Muscle layer of duodenum (tissue), 2 donors: ENCODE data around the gene CHMP5.

ENCODE experiments used
- H3K27ac ChIP-seq: one replicate; pipeline ENCODE4 v1.7.0; 2013; ENCODE audit warnings: mild to moderate bottlenecking, low read length
- H3K27me3 ChIP-seq: one replicate; pipeline ENCODE4 v1.7.0; 2013; ENCODE audit warnings: low read depth, mild to moderate bottlenecking, control low read depth, low read length
- H3K36me3 ChIP-seq, 2 donors: one replicate each; pipeline ENCODE4 v1.7.0; 2013; ENCODE audit warnings: low read length in 2 of 2, control low read depth in 1 of 2, mild to moderate bottlenecking in 1 of 2; ENCODE audit not compliant: insufficient read depth in 2 of 2, control insufficient read depth in 1 of 2
- H3K4me1 ChIP-seq, 2 donors: one replicate each; pipeline ENCODE4 v1.7.0; 2013; ENCODE audit warnings: low read length in 2 of 2, mild to moderate bottlenecking in 2 of 2, control low read depth in 1 of 2, moderate library complexity in 1 of 2; ENCODE audit not compliant: insufficient read depth in 2 of 2, control insufficient read depth in 1 of 2
- H3K4me3 ChIP-seq, 2 donors: one replicate each; pipeline ENCODE4 v1.7.0; 2013; ENCODE audit warnings: low read length in 2 of 2, low read depth in 1 of 2, mild to moderate bottlenecking in 1 of 2
- H3K9me3 ChIP-seq, 2 donors: one replicate each; pipeline ENCODE4 v1.7.0; 2013; ENCODE audit warnings: low read length in 2 of 2, control low read depth in 1 of 2, mild to moderate bottlenecking in 1 of 2; ENCODE audit not compliant: control insufficient read depth in 1 of 2
- donor health status: healthy.

Gene CHMP5

GRCh38 chr9:33263131-33264002 lies 1.5 kb upstream of the CHMP5 start:
- Histone ChIP-seq H3K36me3 (peaks cover 38 to 48% of the 10 kb centered on the region in 2 donors), H3K4me3 (peak overlapping the region; percentile 93 to 95), H3K27ac (peak overlapping the region; percentile 80), H3K9me3 (no peaks in the 10 kb centered on the region), H3K4me1 (peaks cover 7 to 24% of the 10 kb centered on the region in 2 donors), H3K27me3 (no peaks in the 10 kb centered on the region)

- Histone ChIP-seq H3K36me3 (peaks cover 33 to 41% of the 10 kb centered on the region in 2 donors), H3K27me3 (no peaks in the 10 kb centered on the region), H3K27ac (peak overlapping the region; percentile 80), H3K4me1 (peaks cover 7 to 24% of the 10 kb centered on the region in 2 donors), H3K9me3 (no peaks in the 10 kb centered on the region), H3K4me3 (peak overlapping the region; percentile 93 to 95)
Observed at GRCh38 chr9:33264003-33264472, 811 bp upstream of the CHMP5 start.

- peaks cover 27 to 32% of the 10 kb centered on the region in 2 donors for H3K36me3 ChIP-seq
- no peaks in the 10 kb centered on the region for H3K9me3 ChIP-seq
- H3K4me3 ChIP-seq, result peak overlapping the region; percentile 90 to 93
- no peaks in the 10 kb centered on the region for H3K27me3 ChIP-seq
- peak overlapping the region; percentile 91 for H3K27ac ChIP-seq
- peaks cover 7 to 24% of the 10 kb centered on the region in 2 donors for H3K4me1 ChIP-seq
Observed at GRCh38 chr9:33265211-33265865, 489 bp downstream of the CHMP5 start.

GRCh38 chr9:33267151-33267767 lies 2.4 kb downstream of the CHMP5 start:
- peaks cover 34 to 36% of the 10 kb centered on the region in 2 donors for H3K36me3 ChIP-seq
- H3K4me3 ChIP-seq, result no peak overlapping the region
- no peaks in the 10 kb centered on the region for H3K9me3 ChIP-seq
- H3K27ac ChIP-seq, result no peak overlapping the region
- peaks cover 7 to 24% of the 10 kb centered on the region in 2 donors for H3K4me1 ChIP-seq
- H3K27me3 ChIP-seq, result no peaks in the 10 kb centered on the region

- Histone ChIP-seq H3K27me3 (no peaks in the 10 kb centered on the region), H3K4me1 (peaks cover 7 to 15% of the 10 kb centered on the region in 2 donors), H3K36me3 (peaks cover 41 to 55% of the 10 kb centered on the region in 2 donors), H3K27ac (no peak overlapping the region), H3K9me3 (no peaks in the 10 kb centered on the region), H3K4me3 (no peak overlapping the region)
Observed at GRCh38 chr9:33270146-33270545, 5.3 kb downstream of the CHMP5 start.

DNA sequence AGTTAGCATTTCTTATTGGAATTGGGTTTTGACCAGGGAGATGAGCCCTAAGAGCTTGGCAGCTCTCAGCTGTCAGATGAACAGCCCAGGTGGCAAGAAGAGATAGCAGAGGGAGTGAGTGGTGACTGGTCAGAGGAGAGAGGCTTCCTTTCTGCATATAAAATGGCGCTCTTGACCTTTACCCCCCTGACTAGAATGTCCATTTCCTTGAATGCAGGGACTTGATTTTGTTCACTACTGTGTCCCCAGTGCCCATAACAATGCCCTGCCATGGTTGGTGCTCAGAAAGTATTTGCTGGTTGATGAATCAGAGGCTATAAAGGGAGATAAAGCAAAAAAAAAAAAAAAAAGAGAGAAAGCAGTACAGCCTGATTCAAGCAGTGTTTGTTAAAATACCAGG lies 7.2 kb downstream of the CHMP5 start:
- H3K9me3 ChIP-seq, result no peaks in the 10 kb centered on the region
- H3K36me3 ChIP-seq, result peaks cover 47 to 64% of the 10 kb centered on the region in 2 donors
- H3K27me3 ChIP-seq, result no peaks in the 10 kb centered on the region
- H3K4me1 ChIP-seq, result no peaks in the 10 kb centered on the region
- H3K4me3 ChIP-seq, result no peak overlapping the region
- H3K27ac ChIP-seq, result no peak overlapping the region

DNA sequence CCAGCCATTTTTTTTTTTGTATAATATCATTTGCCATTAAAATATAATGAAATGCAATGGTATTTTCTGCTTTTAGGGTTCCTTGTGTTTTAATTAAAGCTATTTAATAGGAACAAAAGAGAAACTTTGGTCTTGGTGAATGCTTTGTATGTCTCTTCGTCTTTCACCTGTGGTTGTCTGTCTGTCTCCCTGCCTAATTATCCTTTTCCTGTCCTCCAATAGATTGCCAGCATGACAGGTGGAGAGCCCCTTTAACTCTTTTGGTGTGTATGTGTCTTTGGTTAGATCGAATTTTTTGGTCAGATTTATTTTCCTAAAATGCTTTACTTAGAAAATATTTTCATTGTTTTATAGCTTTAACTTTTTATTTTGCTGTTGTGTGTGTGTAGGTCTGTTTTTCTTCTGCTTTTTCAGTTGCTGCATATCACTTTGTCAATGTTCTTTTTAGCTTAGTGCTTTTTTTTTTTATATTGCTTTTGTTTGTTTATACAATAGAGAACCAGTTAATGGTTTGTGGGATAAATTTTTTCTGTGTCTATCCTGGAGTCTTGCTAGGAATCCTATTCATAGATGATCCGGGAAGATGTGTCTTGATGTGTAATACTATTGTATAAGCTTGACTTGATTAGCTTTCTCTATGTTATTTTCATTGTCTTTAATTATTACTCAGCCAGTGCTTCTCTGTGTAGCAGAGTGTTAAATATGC lies 8.6 kb downstream of the CHMP5 start:
- H3K27me3 ChIP-seq, result no peaks in the 10 kb centered on the region
- H3K36me3 ChIP-seq, result peaks cover 52 to 76% of the 10 kb centered on the region in 2 donors
- no peaks in the 10 kb centered on the region for H3K9me3 ChIP-seq
- no peak overlapping the region for H3K4me3 ChIP-seq
- no peak overlapping the region for H3K27ac ChIP-seq
- H3K4me1 ChIP-seq, result no peaks in the 10 kb centered on the region

GRCh38 chr9:33273972-33274328 lies 9.1 kb downstream of the CHMP5 start:
- no peak overlapping the region for H3K27ac ChIP-seq
- no peaks in the 10 kb centered on the region for H3K9me3 ChIP-seq
- no peaks in the 10 kb centered on the region for H3K27me3 ChIP-seq
- H3K4me3 ChIP-seq, result no peak overlapping the region
- H3K4me1 ChIP-seq, result no peaks in the 10 kb centered on the region
- H3K36me3 ChIP-seq, result peaks cover 57 to 81% of the 10 kb centered on the region in 2 donors

DNA sequence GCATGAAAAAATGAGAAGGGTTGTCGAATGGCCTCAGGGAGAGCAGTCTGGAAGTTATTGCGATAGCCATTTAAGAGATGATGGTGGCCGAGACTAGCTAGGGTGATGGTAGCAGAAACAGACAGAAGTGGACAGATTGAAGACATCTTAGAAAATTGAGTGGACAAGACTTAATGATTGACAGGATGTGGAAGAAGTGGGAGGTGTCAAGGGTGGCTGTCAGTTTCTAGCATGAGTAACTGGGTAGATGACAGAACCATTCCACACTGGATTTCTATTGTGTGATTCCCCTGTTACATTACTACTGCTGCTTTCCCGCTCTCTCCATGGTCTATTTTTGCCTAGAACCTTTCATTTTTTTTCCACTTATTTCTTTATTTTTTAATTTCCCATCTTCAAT lies 12.6 kb downstream of the CHMP5 start:
- no peaks in the 10 kb centered on the region for H3K4me1 ChIP-seq
- no peak overlapping the region for H3K27ac ChIP-seq
- no peak overlapping the region for H3K4me3 ChIP-seq
- H3K9me3 ChIP-seq, result no peaks in the 10 kb centered on the region
- peaks cover 48 to 89% of the 10 kb centered on the region in 2 donors for H3K36me3 ChIP-seq
- H3K27me3 ChIP-seq, result no peaks in the 10 kb centered on the region

- Histone ChIP-seq H3K4me1 (peaks cover 6 to 8% of the 10 kb centered on the region in 2 donors), H3K4me3 (no peak overlapping the region), H3K27me3 (no peaks in the 10 kb centered on the region), H3K9me3 (no peaks in the 10 kb centered on the region), H3K27ac (no peak overlapping the region), H3K36me3 (peaks cover 4 to 25% of the 10 kb centered on the region in 2 donors)
Observed at GRCh38 chr9:33285502-33285901, 20.7 kb downstream of the CHMP5 start.

DNA sequence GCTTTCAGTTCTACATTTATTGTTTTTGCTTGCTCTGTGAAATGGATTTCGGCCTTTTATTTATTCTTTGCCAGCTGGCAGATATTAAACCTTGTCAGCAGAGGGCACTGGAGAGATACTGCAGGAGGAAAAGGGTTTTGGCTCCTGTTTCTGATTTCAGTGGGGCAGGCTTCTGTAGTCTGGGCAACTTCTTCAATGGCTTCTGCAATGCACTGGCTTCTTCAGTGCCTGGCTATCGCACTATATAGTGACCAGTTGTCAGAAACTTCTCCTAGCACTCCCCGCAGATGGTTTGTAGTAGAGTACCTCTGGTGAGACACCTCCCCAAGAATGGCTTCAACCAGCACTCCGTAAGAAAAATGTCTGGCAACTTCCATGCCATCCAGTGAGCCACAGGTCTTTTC lies 22.2 kb downstream of the CHMP5 start:
- Histone ChIP-seq H3K4me3 (no peak overlapping the region), H3K4me1 (peaks cover 15 to 18% of the 10 kb centered on the region in 2 donors)

More for the DNA sequence above, 22.2 kb downstream of the CHMP5 start:
- H3K36me3 ChIP-seq, result peaks cover 0 to 17% of the 10 kb centered on the region in 2 donors
- H3K27ac ChIP-seq, result peak overlapping the region; percentile 74
- no peaks in the 10 kb centered on the region for H3K27me3 ChIP-seq
- no peaks in the 10 kb centered on the region for H3K9me3 ChIP-seq
